ENCODE results near the gene ATP5PO. TPM values are rescaled to one million over a fixed set of nuclear protein-coding genes. Genes with fewer than 3 reads are reported as not detected.

ATP5PO gene, protein sequence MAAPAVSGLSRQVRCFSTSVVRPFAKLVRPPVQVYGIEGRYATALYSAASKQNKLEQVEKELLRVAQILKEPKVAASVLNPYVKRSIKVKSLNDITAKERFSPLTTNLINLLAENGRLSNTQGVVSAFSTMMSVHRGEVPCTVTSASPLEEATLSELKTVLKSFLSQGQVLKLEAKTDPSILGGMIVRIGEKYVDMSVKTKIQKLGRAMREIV
- 310 and 335 TPM in 2 replicates for total RNA-seq (2014; rRNA removed; shearing (Covaris generic); ENCODE audit: low replicate concordance)

DNA sequence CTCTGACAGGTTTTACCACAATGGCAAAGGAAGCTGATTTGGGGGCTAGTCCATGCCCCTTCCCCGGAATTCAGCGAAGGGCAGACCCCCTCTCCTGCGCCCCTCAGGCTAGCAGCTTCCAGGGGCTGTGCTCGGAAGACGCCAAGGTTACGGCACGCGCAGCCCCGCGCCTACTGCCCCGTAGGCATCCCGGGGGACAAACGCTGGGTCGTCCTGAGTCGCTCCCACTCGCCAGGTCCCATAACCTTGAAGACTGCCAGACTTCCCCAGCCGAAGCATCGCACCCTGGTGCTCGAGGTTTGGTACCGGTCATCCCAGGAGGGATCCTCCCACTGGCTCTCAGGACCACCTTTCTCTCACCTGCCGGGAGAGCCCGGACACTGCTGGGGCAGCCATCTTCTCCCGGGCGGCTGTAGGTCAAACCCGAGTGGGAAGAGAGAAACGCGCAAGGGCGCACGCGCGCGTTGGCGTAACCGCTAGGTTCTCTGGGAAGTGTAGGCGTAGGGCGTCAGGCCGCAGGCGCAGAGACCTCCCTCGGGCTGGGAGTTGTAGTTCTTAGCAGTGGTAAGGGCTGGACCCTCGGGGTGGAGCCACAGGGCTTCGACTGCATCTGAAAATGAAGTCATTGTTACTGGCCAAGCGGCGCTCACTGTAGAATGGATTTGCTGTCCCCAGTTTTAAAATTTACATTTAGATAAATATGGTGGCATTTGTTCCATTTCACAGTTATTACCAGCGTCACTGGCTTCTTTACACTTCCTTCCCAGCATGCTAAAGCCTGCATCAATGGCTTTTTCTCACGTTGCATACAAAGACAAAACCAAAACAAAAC is at the start of gene ATP5PO:
ATP5PO (minus strand) TSS at position 437 of the 832 bp plus-strand sequence; CDS start at position 396, 41 bp downstream.
- peak within 1 kb of the TSS; percentile 71 for H3K27ac ChIP-seq (ENCODE audit: low read length)

GRCh38 chr21:33964706-33965325 is 49.2 kb upstream of the ATP5PO start:
- no peaks in the 10 kb centered on the region for H4K20me1 ChIP-seq (ENCODE audit: insufficient read depth, low read depth, low read length)
- H3K9ac ChIP-seq (ENCODE audit: low read length) = no peak overlapping the region
- no peak overlapping the region for H3K4me3 ChIP-seq (ENCODE audit: low read length)
- no peak overlapping the region for H3K27ac ChIP-seq (ENCODE audit: low read length)
- DNase-seq = no peak
- H3K36me3 ChIP-seq (ENCODE audit: insufficient read depth, low read length) = no peaks in the 10 kb centered on the region
- H3K4me2 ChIP-seq (ENCODE audit: low read depth, low read length, poor library complexity, severe bottlenecking) = no peak overlapping the region
- no peaks in the 10 kb centered on the region for H3K79me2 ChIP-seq (ENCODE audit: low read length)
- no peak overlapping the region for H2AFZ ChIP-seq (ENCODE audit: low read length)
- H3K9me3 ChIP-seq (ENCODE audit: low read length) = no peaks in the 10 kb centered on the region
- no peaks in the 10 kb centered on the region for H3K9me2 ChIP-seq (replicated peaks; ENCODE audit: insufficient read depth, low read length)
- no peaks in the 10 kb centered on the region for H3K27me3 ChIP-seq (ENCODE audit: low read length)
- peaks cover 3% of the 10 kb centered on the region; the same call in 1 of the 2 replicates for H3K4me1 ChIP-seq (ENCODE audit: low read length)

More for the DNA sequence above, at the start of gene ATP5PO:
- Histone ChIP-seq H3K4me2 (ENCODE audit: low read depth, low read length, poor library complexity, severe bottlenecking) (peak within 1 kb of the TSS; percentile 86), H3K27me3 (ENCODE audit: low read length) (no peaks in the 10 kb centered on the region), H3K4me1 (ENCODE audit: low read length) (peaks cover 16% of the 10 kb centered on the region), H3K9ac (ENCODE audit: low read length) (peak within 1 kb of the TSS; percentile 93), H3K9me3 (ENCODE audit: low read length) (no peaks in the 10 kb centered on the region), H3K36me3 (ENCODE audit: insufficient read depth, low read length) (peaks cover 24% of the 10 kb centered on the region), H3K9me2 (replicated peaks; ENCODE audit: insufficient read depth, low read length) (no peaks in the 10 kb centered on the region), H3K4me3 (ENCODE audit: low read length) (peak within 1 kb of the TSS; percentile 95), H2AFZ (ENCODE audit: low read length) (peak within 1 kb of the TSS; percentile 94), H4K20me1 (ENCODE audit: insufficient read depth, low read depth, low read length) (peaks cover under 1% of the 10 kb centered on the region; the same call in 1 of the 2 replicates), H3K79me2 (ENCODE audit: low read length) (peaks cover 40% of the 10 kb centered on the region)
- peak; percentile 99 for DNase-seq

DNA sequence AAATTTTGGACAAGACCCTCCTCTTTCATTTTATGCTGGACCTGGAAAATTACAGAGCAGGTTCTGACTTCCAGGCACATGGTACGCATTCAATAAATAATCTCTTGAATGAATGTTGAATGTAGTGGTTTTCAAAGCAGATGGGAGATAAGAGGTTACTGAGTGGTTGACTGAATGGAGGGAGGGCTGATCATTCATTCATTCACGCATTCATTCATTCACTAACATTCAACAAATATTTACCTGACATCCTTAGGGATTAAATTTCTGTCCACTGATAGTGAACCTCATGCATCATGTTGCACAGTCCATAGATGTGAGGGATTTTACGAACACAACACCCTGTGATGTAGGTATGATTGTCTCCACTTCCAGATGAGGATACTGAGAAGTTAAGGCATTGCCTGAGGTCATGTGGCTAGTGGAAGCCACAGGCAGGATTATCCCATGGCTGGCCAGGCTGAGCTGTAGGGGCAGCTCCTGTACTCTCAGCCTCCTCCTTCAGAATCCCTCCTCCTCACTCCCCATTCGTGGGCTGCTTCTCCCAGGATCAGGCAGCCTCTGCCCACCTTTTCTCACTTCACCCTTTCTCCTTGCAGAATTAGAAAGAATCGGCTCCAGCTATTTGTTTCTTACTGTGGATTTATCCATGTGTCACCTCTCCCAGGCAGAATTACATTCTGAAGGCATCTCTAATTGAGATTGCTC is 48.4 kb upstream of the ATP5PO start:
- no peak overlapping the region for H3K9ac ChIP-seq (ENCODE audit: low read length)
- peaks cover 3% of the 10 kb centered on the region; the same call in 1 of the 2 replicates for H3K4me1 ChIP-seq (ENCODE audit: low read length)
- no peak overlapping the region for H3K4me3 ChIP-seq (ENCODE audit: low read length)
- no peaks in the 10 kb centered on the region for H3K9me2 ChIP-seq (replicated peaks; ENCODE audit: insufficient read depth, low read length)
- H3K27me3 ChIP-seq (ENCODE audit: low read length) = no peaks in the 10 kb centered on the region
- no peaks in the 10 kb centered on the region for H3K36me3 ChIP-seq (ENCODE audit: insufficient read depth, low read length)
- 0 out of 2 replicates have a peak, but pooled peaks cover 5% of the 10 kb centered on the region for H3K9me3 ChIP-seq (ENCODE audit: low read length)
- no peak for DNase-seq
- H4K20me1 ChIP-seq (ENCODE audit: insufficient read depth, low read depth, low read length) = no peaks in the 10 kb centered on the region
- H3K79me2 ChIP-seq (ENCODE audit: low read length) = no peaks in the 10 kb centered on the region
- no peak overlapping the region for H3K27ac ChIP-seq (ENCODE audit: low read length)
- no peak overlapping the region for H2AFZ ChIP-seq (ENCODE audit: low read length)
- H3K4me2 ChIP-seq (ENCODE audit: low read depth, low read length, poor library complexity, severe bottlenecking) = no peak overlapping the region

- H3K4me3 ChIP-seq (ENCODE audit: low read length) = no peak overlapping the region
- H3K27me3 ChIP-seq (ENCODE audit: low read length) = no peaks in the 10 kb centered on the region
- H3K9ac ChIP-seq (ENCODE audit: low read length) = no peak overlapping the region
- no peaks in the 10 kb centered on the region for H4K20me1 ChIP-seq (ENCODE audit: insufficient read depth, low read depth, low read length)
- no peak overlapping the region for H3K4me2 ChIP-seq (ENCODE audit: low read depth, low read length, poor library complexity, severe bottlenecking)
- no peaks in the 10 kb centered on the region for H3K79me2 ChIP-seq (ENCODE audit: low read length)
- no peak overlapping the region for H3K27ac ChIP-seq (ENCODE audit: low read length)
- no peak for DNase-seq
- H3K4me1 ChIP-seq (ENCODE audit: low read length) = no peaks in the 10 kb centered on the region
- H3K9me3 ChIP-seq (ENCODE audit: low read length) = 0 out of 2 replicates have a peak, but pooled peaks cover 5% of the 10 kb centered on the region
- H2AFZ ChIP-seq (ENCODE audit: low read length) = no peak overlapping the region
- H3K36me3 ChIP-seq (ENCODE audit: insufficient read depth, low read length) = no peaks in the 10 kb centered on the region
- no peaks in the 10 kb centered on the region for H3K9me2 ChIP-seq (replicated peaks; ENCODE audit: insufficient read depth, low read length)
Measured at GRCh38 chr21:33962290-33962689, 46.7 kb upstream of the ATP5PO start.

DNA sequence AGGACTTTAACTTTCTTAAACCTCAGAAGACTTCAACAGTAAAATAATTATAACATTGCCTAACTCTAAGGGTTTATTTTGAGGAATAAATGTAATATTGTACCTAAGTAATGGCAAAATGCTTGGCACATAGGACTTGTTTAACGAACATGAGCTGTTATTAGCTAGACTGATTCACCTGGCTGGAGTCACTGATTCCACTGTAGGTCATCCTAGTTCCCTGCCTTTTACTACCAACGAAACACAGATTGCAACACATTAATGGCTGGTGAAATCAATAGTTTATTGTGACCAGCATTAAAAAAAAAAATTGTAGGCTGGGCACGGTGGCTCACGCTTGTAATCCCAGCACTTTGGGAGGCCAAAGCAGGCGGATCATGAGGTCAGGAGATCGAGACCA is 45.5 kb upstream of the ATP5PO start:
- Histone ChIP-seq H3K9ac (ENCODE audit: low read length) (no peak overlapping the region), H3K79me2 (ENCODE audit: low read length) (no peaks in the 10 kb centered on the region), H3K27ac (ENCODE audit: low read length) (no peak overlapping the region), H3K9me2 (replicated peaks; ENCODE audit: insufficient read depth, low read length) (no peaks in the 10 kb centered on the region), H3K27me3 (ENCODE audit: low read length) (no peaks in the 10 kb centered on the region), H3K4me2 (ENCODE audit: low read depth, low read length, poor library complexity, severe bottlenecking) (no peak overlapping the region), H3K9me3 (ENCODE audit: low read length) (0 out of 2 replicates have a peak, but pooled peaks cover 5% of the 10 kb centered on the region), H3K36me3 (ENCODE audit: insufficient read depth, low read length) (no peaks in the 10 kb centered on the region), H2AFZ (ENCODE audit: low read length) (no peak overlapping the region), H3K4me1 (ENCODE audit: low read length) (no peaks in the 10 kb centered on the region), H3K4me3 (ENCODE audit: low read length) (no peak overlapping the region), H4K20me1 (ENCODE audit: insufficient read depth, low read depth, low read length) (no peaks in the 10 kb centered on the region)
- no peak for DNase-seq

DNA sequence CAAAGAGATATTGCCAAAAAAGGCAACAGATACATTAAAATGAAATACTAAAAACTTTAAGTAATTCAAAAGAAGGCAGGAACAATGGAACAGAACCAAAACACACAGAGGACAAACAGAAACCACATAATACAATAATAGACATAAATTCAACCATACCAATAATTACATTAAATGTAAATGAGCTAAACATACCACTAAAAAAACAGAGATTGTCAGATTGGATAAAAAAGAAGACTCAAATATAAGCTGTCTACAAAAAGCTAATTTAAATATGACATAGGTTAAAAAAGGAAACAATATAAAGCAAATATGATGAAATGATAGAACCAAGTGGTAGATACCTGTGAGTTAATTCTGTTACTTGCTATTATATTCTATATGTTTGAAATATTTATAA is 44.1 kb upstream of the ATP5PO start:
- no peaks in the 10 kb centered on the region for H3K36me3 ChIP-seq (ENCODE audit: insufficient read depth, low read length)
- no peaks in the 10 kb centered on the region for H3K9me2 ChIP-seq (replicated peaks; ENCODE audit: insufficient read depth, low read length)
- no peak for DNase-seq
- no peak overlapping the region for H3K4me2 ChIP-seq (ENCODE audit: low read depth, low read length, poor library complexity, severe bottlenecking)
- H3K27ac ChIP-seq (ENCODE audit: low read length) = no peak overlapping the region
- H3K9me3 ChIP-seq (ENCODE audit: low read length) = 0 out of 2 replicates have a peak, but pooled peaks cover 5% of the 10 kb centered on the region
- no peak overlapping the region for H2AFZ ChIP-seq (ENCODE audit: low read length)
- no peaks in the 10 kb centered on the region for H3K27me3 ChIP-seq (ENCODE audit: low read length)
- H3K4me1 ChIP-seq (ENCODE audit: low read length) = no peaks in the 10 kb centered on the region
- no peak overlapping the region for H3K4me3 ChIP-seq (ENCODE audit: low read length)
- no peaks in the 10 kb centered on the region for H3K79me2 ChIP-seq (ENCODE audit: low read length)
- no peaks in the 10 kb centered on the region for H4K20me1 ChIP-seq (ENCODE audit: insufficient read depth, low read depth, low read length)
- no peak overlapping the region for H3K9ac ChIP-seq (ENCODE audit: low read length)

DNA sequence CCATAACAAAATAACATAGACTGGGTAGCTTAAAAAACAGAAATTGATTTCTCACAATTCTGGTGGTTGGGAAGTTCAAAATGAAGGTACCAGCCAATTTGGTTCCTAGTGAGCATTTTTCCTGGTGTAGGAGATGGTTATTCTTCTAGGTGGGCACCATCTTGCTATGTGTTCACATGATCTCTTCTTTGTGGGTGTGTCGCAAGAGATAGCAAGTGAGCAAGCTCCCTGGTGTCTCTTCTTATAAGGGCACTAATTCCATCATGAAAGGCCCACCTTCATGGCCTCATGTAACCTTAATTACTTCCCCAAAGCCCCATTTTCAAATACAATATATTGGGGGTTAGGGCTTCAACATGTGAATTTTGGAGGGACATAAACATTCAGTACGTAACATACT is 38.8 kb upstream of the ATP5PO start:
- H3K9me3 ChIP-seq (ENCODE audit: low read length) = 0 out of 2 replicates have a peak, but pooled peaks cover 1% of the 10 kb centered on the region
- H3K9me2 ChIP-seq (replicated peaks; ENCODE audit: insufficient read depth, low read length) = no peaks in the 10 kb centered on the region
- DNase-seq = no peak
- H3K27me3 ChIP-seq (ENCODE audit: low read length) = no peaks in the 10 kb centered on the region
- H4K20me1 ChIP-seq (ENCODE audit: insufficient read depth, low read depth, low read length) = no peaks in the 10 kb centered on the region
- peaks cover 9% of the 10 kb centered on the region for H3K4me1 ChIP-seq (ENCODE audit: low read length)
- H3K9ac ChIP-seq (ENCODE audit: low read length) = no peak overlapping the region
- H3K4me2 ChIP-seq (ENCODE audit: low read depth, low read length, poor library complexity, severe bottlenecking) = no peak overlapping the region
- no peak overlapping the region for H2AFZ ChIP-seq (ENCODE audit: low read length)
- H3K4me3 ChIP-seq (ENCODE audit: low read length) = no peak overlapping the region
- no peaks in the 10 kb centered on the region for H3K79me2 ChIP-seq (ENCODE audit: low read length)
- H3K27ac ChIP-seq (ENCODE audit: low read length) = no peak overlapping the region
- H3K36me3 ChIP-seq (ENCODE audit: insufficient read depth, low read length) = no peaks in the 10 kb centered on the region

Measured in Karpas-422 (cell line).